Activated CD4-positive, alpha-beta T cell treated with anti-CD3 and anti-CD28 coated beads, Interleukin-2, amount 10 ng/mL, durations not matched to agents 7 days and 5 days (primary cell): ENCODE results near the gene ADAM11. TPM values are rescaled to one million over a fixed set of nuclear protein-coding genes. Genes with fewer than 3 reads are reported as not detected.
"Not testable (repeated sequence)": the region's sequence is repeated elsewhere in the genome, so short reads cannot be mapped to it uniquely, and the experiment has no call there.

ENCODE experiments used
- CTCF ChIA-PET: fragments of 350-600 bp; sonication (Branson Sonifier 250); formaldehyde crosslinking; loops from one replicate; lab custom pipeline; 2021; ENCODE audit warnings: antibody characterized with exemption; lab: Charles Lee
- POLR2A ChIA-PET: fragments of 350-600 bp; sonication (Branson Sonifier 250); formaldehyde crosslinking; loops from one replicate; lab custom pipeline; 2021; ENCODE audit warnings: antibody characterized with exemption; lab: Charles Lee
- DNase-seq: peaks from one replicate; pipeline ENCODE4 v3.0.0-alpha.2; 2020
- H3K27ac Mint-ChIP-seq: one replicate; pipeline ENCODE4 v1.8.0; 2021; ENCODE audit warnings: mild to moderate bottlenecking, moderate library complexity, mixed read lengths
- H3K27me3 Mint-ChIP-seq: one replicate; pipeline ENCODE4 v1.8.0; 2021; ENCODE audit warnings: mixed read lengths
- H3K36me3 Mint-ChIP-seq: one replicate; pipeline ENCODE4 v1.8.0; 2021; ENCODE audit warnings: low read depth, mixed read lengths
- H3K4me1 Mint-ChIP-seq: one replicate; pipeline ENCODE4 v1.8.0; 2021; ENCODE audit warnings: mixed read lengths
- H3K4me3 Mint-ChIP-seq: one replicate; pipeline ENCODE4 v1.8.0; 2021; ENCODE audit warnings: mild to moderate bottlenecking, moderate library complexity, mixed read lengths
- H3K9me3 Mint-ChIP-seq: one replicate; pipeline ENCODE4 v1.8.0; 2021; ENCODE audit warnings: mixed read lengths
- total RNA-seq, 2 experiments: library from RNA; stranded (reverse); gene quantifications; one replicate each; pipeline ENCODE4 v1.2.3, GENCODE V29; 2021

The ADAM11 gene, protein sequence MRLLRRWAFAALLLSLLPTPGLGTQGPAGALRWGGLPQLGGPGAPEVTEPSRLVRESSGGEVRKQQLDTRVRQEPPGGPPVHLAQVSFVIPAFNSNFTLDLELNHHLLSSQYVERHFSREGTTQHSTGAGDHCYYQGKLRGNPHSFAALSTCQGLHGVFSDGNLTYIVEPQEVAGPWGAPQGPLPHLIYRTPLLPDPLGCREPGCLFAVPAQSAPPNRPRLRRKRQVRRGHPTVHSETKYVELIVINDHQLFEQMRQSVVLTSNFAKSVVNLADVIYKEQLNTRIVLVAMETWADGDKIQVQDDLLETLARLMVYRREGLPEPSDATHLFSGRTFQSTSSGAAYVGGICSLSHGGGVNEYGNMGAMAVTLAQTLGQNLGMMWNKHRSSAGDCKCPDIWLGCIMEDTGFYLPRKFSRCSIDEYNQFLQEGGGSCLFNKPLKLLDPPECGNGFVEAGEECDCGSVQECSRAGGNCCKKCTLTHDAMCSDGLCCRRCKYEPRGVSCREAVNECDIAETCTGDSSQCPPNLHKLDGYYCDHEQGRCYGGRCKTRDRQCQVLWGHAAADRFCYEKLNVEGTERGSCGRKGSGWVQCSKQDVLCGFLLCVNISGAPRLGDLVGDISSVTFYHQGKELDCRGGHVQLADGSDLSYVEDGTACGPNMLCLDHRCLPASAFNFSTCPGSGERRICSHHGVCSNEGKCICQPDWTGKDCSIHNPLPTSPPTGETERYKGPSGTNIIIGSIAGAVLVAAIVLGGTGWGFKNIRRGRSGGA
- total RNA-seq: under 1 TPM; 0.25 to 0.35 TPM

DNA sequence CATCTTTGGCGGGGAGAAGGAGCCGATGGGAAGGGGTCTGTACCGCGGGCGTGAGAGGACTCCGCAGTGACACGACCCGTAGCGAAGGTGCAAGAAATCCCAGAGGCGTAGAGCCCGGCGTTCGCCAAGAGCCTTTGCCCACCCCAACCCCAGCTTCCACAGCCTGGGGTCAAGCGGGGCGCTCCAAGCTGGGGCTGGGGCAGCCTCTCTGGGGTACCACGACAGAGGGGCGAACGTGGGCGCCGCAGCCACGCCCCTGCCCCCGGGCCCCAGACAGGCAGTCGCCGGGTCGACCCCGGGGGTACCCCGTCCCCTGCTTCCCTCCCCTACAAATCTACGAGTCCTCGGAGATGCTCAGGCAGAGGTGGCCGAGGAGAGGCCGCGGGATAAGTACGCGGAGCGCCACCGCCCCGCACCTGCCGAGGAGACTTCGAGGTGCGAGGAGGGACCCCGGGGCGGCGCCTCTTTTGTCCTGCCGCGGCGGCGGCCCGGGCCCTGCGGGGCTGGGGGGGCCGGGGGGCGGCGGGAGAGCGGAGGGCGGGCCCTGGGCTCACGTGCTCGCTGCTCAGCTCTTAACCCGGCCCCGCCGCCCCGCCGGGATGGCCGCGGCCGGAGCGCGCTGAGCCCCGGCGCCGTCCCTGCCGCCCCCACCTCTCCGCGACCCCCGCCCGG is at the start of gene ADAM11:
Gene ADAM11 (plus strand): TSS at position 575 of the 672 bp plus-strand sequence. CDS start 212 bp downstream, outside the sequence.
- POLR2A ChIA-PET: no interaction called here
- no peaks in the 10 kb centered on the region for H3K4me1 Mint-ChIP-seq
- H3K27ac Mint-ChIP-seq: no peak within 1 kb of the TSS
- no peaks in the 10 kb centered on the region for H3K36me3 Mint-ChIP-seq
- no peak for DNase-seq
- H3K9me3 Mint-ChIP-seq: no peaks in the 10 kb centered on the region
- CTCF ChIA-PET: no interaction called here
- no peak within 1 kb of the TSS for H3K4me3 Mint-ChIP-seq
- H3K27me3 Mint-ChIP-seq: peaks cover 32% of the 10 kb centered on the region

DNA sequence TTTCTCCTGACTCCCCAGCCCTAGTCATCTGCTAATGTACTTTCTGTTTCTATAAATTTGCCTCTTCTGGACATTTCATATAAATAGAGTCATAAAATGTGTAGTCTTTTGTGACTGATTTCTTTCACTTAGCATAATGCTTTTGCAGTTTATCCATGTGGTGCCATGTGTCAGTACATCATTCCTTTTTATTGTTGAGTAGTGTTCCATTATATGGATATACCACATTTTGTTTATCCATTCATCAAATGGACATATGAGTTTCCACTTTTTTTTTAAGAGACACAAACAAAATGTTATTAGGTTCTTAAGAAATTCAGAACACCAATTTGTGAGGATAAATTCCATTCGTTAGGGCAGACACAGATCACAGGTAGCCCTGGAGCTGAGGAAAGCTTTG is 39.3 kb upstream of the ADAM11 start:
- ChIA-PET POLR2A (no interaction called here), CTCF (interaction anchor here (1.0 kb wide), 1 partner anchor 8 kb away, joined by 3 read pairs; no protein-coding TSS in a partner anchor)
- no peaks in the 10 kb centered on the region for H3K27me3 Mint-ChIP-seq
- no peak overlapping the region for H3K4me3 Mint-ChIP-seq
- H3K27ac Mint-ChIP-seq: no peak overlapping the region
- no peaks in the 10 kb centered on the region for H3K4me1 Mint-ChIP-seq
- H3K9me3 Mint-ChIP-seq: no peaks in the 10 kb centered on the region
- DNase-seq: no peak
- peaks cover 16% of the 10 kb centered on the region for H3K36me3 Mint-ChIP-seq

DNA sequence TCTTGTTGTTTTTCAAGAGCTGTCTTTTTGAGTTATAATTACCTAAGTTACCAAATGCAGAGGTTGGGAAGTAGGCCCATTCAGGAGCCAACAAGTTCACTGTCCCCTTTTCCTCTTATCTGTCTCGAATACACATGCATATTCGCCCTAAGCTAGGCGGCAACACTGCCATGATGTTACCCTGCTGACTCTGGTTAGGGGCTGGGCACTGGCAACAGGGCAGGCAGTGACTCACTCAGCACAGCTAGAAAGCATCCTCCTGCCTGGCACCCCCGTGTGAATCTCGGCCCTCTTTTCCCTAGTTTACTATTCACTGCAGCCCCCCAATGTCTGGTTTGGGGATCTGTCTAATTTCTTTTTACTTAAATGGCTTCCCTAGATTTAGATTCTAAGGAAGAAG is 36.5 kb upstream of the ADAM11 start:
- peaks cover 7% of the 10 kb centered on the region for H3K36me3 Mint-ChIP-seq
- no peak overlapping the region for H3K4me3 Mint-ChIP-seq
- H3K9me3 Mint-ChIP-seq: no peaks in the 10 kb centered on the region
- H3K27me3 Mint-ChIP-seq: no peaks in the 10 kb centered on the region
- no peak overlapping the region for H3K27ac Mint-ChIP-seq
- ChIA-PET CTCF (interaction anchor here (0.9 kb wide), 1 partner anchor 21 kb away, joined by 4 read pairs; no protein-coding TSS in a partner anchor), POLR2A (no interaction called here)
- H3K4me1 Mint-ChIP-seq: no peaks in the 10 kb centered on the region
- no peak for DNase-seq

DNA sequence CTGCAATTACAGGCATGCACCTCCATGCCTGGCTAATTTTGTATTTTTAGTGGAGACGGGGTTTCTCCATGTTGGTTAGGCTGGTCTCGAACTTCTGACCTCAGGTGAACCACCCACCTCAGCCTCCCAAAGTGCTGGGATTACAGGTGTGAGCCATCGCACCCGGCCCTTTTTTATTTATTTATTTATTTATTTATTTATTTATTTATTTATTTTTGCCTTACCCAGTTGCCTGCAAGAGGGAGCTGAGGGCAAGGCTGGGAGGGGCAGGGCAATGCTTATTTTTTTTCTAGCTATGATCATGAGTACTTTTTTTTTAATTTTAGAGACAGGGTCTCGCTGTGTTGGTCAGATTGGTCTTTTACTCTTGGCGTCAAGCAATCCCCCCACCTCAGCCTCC is 32.7 kb upstream of the ADAM11 start:
- H3K36me3 Mint-ChIP-seq: peaks cover 13% of the 10 kb centered on the region
- H3K27ac Mint-ChIP-seq, H3K4me3 Mint-ChIP-seq, POLR2A ChIA-PET, H3K4me1 Mint-ChIP-seq, CTCF ChIA-PET, H3K27me3 Mint-ChIP-seq, H3K9me3 Mint-ChIP-seq, DNase-seq: not testable (repeated sequence)

DNA sequence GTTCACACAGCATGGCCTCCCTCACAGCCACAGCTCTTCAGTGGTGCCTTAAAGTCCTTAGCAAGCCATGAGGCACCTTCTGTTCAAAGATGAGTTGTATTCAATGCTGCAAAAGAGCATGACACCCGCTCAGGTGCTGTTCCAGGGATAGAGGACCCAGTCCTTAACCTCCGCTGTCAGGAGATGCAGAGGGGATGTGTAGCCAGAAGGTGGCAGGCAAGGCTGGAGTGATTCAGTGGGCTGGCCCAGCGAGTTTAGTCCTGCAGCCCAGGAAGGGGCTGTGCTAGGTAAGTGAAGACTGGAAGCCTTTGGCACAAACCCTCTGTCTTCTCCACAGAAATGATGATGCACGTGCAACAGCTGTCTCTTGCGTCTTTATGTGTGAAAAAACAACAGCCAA is 25.0 kb upstream of the ADAM11 start:
- Mint-ChIP-seq H3K4me3 (no peak overlapping the region), H3K36me3 (peaks cover 15% of the 10 kb centered on the region), H3K27me3 (no peaks in the 10 kb centered on the region), H3K9me3 (no peaks in the 10 kb centered on the region), H3K4me1 (no peaks in the 10 kb centered on the region), H3K27ac (no peak overlapping the region)
- no peak for DNase-seq
- CTCF ChIA-PET: interaction anchor here (0.9 kb wide), 1 partner anchor 9 kb away, joined by 3 read pairs; no protein-coding TSS in a partner anchor
- POLR2A ChIA-PET: no interaction called here

DNA sequence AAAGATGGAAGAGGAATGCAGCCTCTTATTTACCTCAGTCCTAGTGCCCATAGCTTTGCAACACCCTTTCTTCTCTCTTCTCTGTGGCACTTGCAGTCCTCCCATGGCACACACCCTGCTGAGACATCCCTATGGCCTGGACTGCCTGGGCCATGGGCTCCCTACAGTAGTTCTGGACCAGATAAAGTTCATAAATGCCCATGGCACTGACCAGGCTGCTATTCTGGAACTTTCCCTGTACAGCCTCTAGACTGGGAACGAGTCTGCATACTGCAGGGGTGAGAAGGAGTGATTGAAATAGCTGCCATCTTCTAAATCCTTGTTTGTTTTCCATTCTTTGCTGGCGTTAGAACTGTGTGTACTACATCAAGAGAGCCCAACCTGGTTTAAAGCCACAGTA is 24.5 kb upstream of the ADAM11 start:
- Mint-ChIP-seq H3K4me3 (no peak overlapping the region), H3K27ac (no peak overlapping the region), H3K36me3 (peaks cover 15% of the 10 kb centered on the region), H3K27me3 (no peaks in the 10 kb centered on the region), H3K9me3 (no peaks in the 10 kb centered on the region), H3K4me1 (no peaks in the 10 kb centered on the region)
- ChIA-PET CTCF (interaction anchor here (0.6 kb wide), 1 partner anchor 89 kb away, joined by 3 read pairs; no protein-coding TSS in a partner anchor), POLR2A (no interaction called here)
- no peak for DNase-seq

DNA sequence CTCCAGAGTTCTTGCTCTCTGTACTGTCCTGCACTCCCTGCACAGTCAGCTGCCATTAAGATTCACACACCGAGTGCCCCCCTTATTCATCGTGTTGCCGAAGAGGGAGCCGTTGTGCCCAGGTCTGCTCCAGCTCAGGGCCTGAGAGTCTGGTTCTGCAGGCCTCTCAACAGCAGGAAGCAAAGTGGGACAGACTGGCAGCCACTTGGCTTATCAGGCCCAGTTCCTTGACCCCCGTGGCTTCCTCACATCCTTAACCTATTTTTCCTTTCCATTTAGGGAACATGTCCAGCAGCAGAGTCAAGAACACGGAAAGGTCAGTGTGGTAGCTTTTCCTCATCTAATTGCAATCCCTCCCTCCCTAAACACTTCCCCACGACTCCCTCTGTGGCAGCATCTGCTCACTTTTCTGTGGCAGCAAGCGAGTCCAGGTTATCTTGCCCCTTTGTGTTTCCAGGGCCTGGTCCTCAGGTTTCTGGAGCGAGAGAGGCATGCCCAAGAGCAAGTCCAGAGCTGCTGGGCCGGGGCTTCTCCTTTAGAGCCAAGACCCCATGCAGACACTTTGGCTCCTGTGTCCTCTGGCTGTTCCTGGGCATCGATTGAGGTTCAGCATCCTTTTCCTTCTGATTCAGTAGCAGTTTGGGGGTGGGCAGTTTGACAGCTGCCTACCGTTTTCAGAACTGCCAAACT is 22.1 kb upstream of the ADAM11 start:
- no peaks in the 10 kb centered on the region for H3K4me1 Mint-ChIP-seq
- H3K4me3 Mint-ChIP-seq: no peak overlapping the region
- CTCF ChIA-PET: interaction anchor here (1.4 kb wide), 1 partner anchor 8 kb away, joined by 3 read pairs; no protein-coding TSS in a partner anchor
- H3K36me3 Mint-ChIP-seq: peaks cover 8% of the 10 kb centered on the region
- DNase-seq: no peak
- H3K27me3 Mint-ChIP-seq: no peaks in the 10 kb centered on the region
- POLR2A ChIA-PET: no interaction called here
- H3K9me3 Mint-ChIP-seq: no peaks in the 10 kb centered on the region
- H3K27ac Mint-ChIP-seq: no peak overlapping the region

DNA sequence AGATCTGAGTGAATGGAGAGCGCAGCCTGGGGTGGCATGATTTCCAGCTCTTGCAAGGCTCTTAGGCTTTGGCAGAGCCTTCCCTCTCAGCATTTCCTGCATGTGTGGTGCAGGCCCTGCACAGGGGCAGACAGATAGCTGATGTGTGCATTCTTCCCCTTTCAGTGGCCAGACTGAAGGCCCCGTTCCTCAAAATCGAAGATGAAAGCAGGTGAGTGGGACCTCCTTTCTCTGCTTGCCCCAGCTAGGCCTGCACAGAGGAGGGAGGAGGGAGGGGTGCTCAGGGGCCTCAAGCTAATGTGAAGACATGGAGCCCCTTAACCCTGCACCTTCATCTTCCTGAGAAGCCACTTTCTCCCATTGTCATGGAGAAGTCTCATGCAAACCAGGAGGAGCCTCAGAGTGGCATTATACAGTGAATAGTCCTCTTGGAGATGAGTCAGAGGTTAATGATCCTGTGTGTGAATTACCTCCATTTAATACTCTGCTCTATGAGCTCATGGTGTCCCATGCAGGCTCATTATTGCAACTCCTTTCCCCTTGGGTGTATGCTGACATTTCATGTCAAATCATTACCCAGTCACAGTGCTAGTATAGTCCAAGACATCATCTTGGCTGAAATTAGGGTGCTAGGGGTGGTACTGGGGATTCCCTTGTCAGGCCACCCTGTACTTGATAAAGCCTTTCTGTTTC is 20.4 kb upstream of the ADAM11 start:
- Mint-ChIP-seq H3K9me3 (no peaks in the 10 kb centered on the region), H3K36me3 (peaks cover 8% of the 10 kb centered on the region), H3K4me1 (no peaks in the 10 kb centered on the region), H3K27ac (no peak overlapping the region), H3K27me3 (no peaks in the 10 kb centered on the region), H3K4me3 (no peak overlapping the region)
- DNase-seq: no peak
- POLR2A ChIA-PET: no interaction called here
- CTCF ChIA-PET: no interaction called here

DNA sequence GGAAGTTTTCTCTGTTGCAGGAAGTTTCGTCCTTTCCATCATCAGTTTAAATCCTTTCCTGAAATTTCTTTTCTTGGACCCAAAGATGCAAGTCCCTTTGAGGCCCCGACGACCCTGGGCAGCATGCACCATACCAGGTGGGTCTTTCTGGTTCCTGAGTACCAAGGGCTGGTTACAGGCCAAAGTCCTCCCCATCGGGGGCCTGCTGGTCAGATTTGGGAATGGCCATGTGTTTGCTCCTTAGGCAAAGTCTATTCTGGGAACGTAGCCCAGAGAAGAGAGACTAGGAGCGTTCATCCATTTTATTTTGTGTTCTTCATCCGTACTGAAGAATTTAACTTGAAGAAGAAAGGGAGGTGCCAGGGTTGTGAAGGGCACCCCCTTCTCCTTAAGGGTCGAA is 17.5 kb upstream of the ADAM11 start:
- POLR2A ChIA-PET: no interaction called here
- no peaks in the 10 kb centered on the region for H3K9me3 Mint-ChIP-seq
- no peak overlapping the region for H3K4me3 Mint-ChIP-seq
- no peak overlapping the region for H3K27ac Mint-ChIP-seq
- CTCF ChIA-PET: no interaction called here
- no peaks in the 10 kb centered on the region for H3K4me1 Mint-ChIP-seq
- peaks cover 4% of the 10 kb centered on the region for H3K36me3 Mint-ChIP-seq
- no peak for DNase-seq
- no peaks in the 10 kb centered on the region for H3K27me3 Mint-ChIP-seq

DNA sequence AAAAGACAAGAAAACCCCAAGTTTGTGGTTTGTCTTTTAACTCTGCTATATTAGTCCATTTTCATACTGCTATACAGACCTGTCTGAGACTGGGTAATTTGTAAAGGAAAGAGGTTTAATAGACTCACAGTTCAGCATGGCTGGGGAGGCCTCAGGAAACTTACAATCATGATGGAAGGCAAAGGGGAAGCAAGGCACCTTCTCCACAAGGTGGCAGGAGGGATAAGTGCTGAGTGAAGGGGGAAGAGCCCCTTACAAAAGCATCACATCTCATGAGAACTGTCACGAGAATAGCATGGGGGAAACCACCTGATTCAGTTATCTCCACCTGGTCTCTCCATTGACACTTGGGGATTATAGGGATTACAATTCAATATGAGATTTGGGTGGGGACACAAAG is 13.5 kb upstream of the ADAM11 start:
- Mint-ChIP-seq H3K4me3 (no peak overlapping the region), H3K27me3 (no peaks in the 10 kb centered on the region), H3K36me3 (peaks cover 7% of the 10 kb centered on the region), H3K4me1 (no peaks in the 10 kb centered on the region), H3K27ac (no peak overlapping the region), H3K9me3 (no peaks in the 10 kb centered on the region)
- CTCF ChIA-PET: interaction anchor here (0.9 kb wide), 1 partner anchor 9 kb away, joined by 3 read pairs; no protein-coding TSS in a partner anchor
- POLR2A ChIA-PET: no interaction called here
- DNase-seq: no peak

DNA sequence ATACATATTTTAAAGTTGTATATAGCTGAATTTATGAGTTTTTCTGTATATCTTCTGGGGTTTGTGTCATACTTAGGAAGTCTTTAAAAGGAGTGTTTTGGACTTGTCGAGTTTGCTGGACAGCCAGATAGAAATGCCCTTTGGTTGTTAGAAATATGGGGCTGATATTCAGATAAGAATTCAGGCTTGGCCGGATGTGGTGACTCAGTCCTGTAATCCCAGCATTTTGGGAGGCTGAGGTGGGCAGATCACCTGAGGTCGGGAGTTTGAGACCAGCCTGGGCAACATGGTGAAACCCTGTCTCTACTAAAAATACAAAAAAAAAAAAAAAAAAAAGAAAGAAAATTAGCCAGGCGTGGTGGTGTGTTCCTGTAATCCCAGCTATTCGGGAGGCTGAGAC is 13.1 kb upstream of the ADAM11 start:
- H3K4me3 Mint-ChIP-seq, H3K36me3 Mint-ChIP-seq: not testable (repeated sequence)

DNA sequence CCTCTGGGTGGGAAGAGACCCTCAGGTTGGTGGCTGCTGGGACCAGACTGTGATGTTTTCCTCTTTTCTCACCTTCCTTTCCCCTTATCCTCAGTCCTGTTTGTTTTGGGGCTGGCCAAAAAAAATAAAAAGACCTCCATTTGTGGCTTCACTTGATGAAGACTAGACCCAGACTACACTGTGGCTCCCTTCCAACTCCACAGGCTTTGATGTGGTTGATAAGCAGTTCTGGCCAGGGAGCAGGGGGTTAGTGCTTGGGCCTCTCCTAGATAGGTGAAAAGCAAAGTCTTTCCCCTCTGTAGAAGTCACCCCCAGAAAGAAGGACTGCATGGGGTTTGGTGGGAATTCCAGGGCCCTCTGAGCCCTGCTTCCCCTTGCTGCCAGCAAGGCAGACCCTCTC is 11.2 kb upstream of the ADAM11 start:
- Mint-ChIP-seq H3K9me3 (no peaks in the 10 kb centered on the region), H3K4me3 (no peak overlapping the region), H3K27me3 (no peaks in the 10 kb centered on the region), H3K36me3 (peaks cover 14% of the 10 kb centered on the region), H3K27ac (no peak overlapping the region), H3K4me1 (no peaks in the 10 kb centered on the region)
- ChIA-PET CTCF (no interaction called here), POLR2A (no interaction called here)
- DNase-seq: no peak

More for the DNA sequence above, 13.1 kb upstream of the ADAM11 start:
- H3K9me3 Mint-ChIP-seq, H3K4me1 Mint-ChIP-seq, H3K27me3 Mint-ChIP-seq, POLR2A ChIA-PET, H3K27ac Mint-ChIP-seq, DNase-seq, CTCF ChIA-PET: not testable (repeated sequence)
